ENCODE measurements around the gene OPCML. TPM values are rescaled to one million over a fixed set of nuclear protein-coding genes. Genes with fewer than 3 reads are reported as not detected.
A peak's percentile ranks its signal among the peaks of the same experiment; 100 is the strongest.

The OPCML gene
- total RNA-seq, 1 experiment from 2014 or later: 0.94 TPM

DNA sequence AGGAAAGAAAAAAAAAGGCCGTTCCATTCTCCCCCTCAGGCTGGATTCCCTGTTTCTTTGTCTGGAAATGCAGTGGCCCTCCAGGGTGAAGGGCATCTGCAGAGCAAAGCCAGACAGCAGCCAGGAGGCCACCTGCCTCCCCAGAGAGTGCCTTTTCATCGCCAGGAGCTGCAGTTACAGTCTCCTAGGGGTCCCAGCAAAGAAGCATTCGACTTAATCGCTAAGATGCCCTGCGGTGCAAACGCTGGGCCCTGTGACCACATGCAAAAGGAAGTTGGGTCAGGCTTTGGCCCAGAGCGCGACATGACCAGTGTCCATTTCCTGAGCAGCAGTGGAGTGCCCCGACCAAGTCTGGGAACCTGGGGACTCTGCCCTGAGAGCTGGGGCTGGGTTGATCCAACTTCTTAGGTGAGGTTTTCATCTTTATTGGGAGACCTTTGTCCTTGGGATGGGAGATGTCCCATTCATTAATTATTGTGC lies 304.6 kb downstream of the OPCML start:
- TF ChIP-seq, protein P1, sequence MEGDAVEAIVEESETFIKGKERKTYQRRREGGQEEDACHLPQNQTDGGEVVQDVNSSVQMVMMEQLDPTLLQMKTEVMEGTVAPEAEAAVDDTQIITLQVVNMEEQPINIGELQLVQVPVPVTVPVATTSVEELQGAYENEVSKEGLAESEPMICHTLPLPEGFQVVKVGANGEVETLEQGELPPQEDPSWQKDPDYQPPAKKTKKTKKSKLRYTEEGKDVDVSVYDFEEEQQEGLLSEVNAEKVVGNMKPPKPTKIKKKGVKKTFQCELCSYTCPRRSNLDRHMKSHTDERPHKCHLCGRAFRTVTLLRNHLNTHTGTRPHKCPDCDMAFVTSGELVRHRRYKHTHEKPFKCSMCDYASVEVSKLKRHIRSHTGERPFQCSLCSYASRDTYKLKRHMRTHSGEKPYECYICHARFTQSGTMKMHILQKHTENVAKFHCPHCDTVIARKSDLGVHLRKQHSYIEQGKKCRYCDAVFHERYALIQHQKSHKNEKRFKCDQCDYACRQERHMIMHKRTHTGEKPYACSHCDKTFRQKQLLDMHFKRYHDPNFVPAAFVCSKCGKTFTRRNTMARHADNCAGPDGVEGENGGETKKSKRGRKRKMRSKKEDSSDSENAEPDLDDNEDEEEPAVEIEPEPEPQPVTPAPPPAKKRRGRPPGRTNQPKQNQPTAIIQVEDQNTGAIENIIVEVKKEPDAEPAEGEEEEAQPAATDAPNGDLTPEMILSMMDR (conservative IDR thresholded peaks at IDR 0.05): no peak
- H2BK15ac ChIP-seq (ENCODE audit: low read depth, low read length): no peak overlapping the region
- DNase-seq: peak; percentile 36
- no peak overlapping the region for H3K27ac ChIP-seq (ENCODE audit: insufficient read length, low read depth, low read length)
- H3K18ac ChIP-seq (ENCODE audit: insufficient read length, low read depth, low read length): no peak overlapping the region
- H3K4me2 ChIP-seq (ENCODE audit: insufficient read depth, insufficient read length, low read length): no peak overlapping the region
- peaks cover 54% of the 10 kb centered on the region for H3K27me3 Mint-ChIP-seq (ENCODE audit: low read depth)
- no peak overlapping the region for H3T11ph ChIP-seq (ENCODE audit: low read length)
- no peak overlapping the region; a peak in 1 of 7 replicates for H3K27ac Mint-ChIP-seq
- no peak overlapping the region for H2BK12ac ChIP-seq (ENCODE audit: insufficient read length, low read depth, low read length)
- H3K4me1 Mint-ChIP-seq: peaks cover 32 to 49% of the 10 kb centered on the region in 2 experiments
- H3K9me3 ChIP-seq (ENCODE audit: control insufficient read depth, low read depth, low read length): no peaks in the 10 kb centered on the region
- no peaks in the 10 kb centered on the region for H3K23me2 ChIP-seq (ENCODE audit: insufficient read length, low read depth, low read length, poor library complexity, severe bottlenecking)
- no peak overlapping the region for H2BK120ac ChIP-seq (ENCODE audit: low read depth, low read length, poor library complexity, severe bottlenecking)
- H3K14ac ChIP-seq (ENCODE audit: insufficient read depth, low read length): no peak overlapping the region
- H4K8ac ChIP-seq (replicated peaks; ENCODE audit: insufficient read length, low read depth, low read length): no peak overlapping the region
- H3K23ac ChIP-seq (ENCODE audit: insufficient read length, low read depth, low read length): no peak overlapping the region
- no peak overlapping the region for H3K4me3 Mint-ChIP-seq
- H2AK5ac ChIP-seq (ENCODE audit: insufficient read length, low read length): no peak overlapping the region
- H3K79me1 ChIP-seq (ENCODE audit: insufficient read depth, low read depth, low read length, poor library complexity, severe bottlenecking): no peaks in the 10 kb centered on the region
- no peak overlapping the region for H3K4ac ChIP-seq (ENCODE audit: low read depth, low read length)
- H3K27me3 ChIP-seq (ENCODE audit: insufficient read depth, low read length): no peaks in the 10 kb centered on the region
- no peak overlapping the region for H3K56ac ChIP-seq (ENCODE audit: insufficient read length, low read depth, low read length)
- peaks cover 4% of the 10 kb centered on the region; the same call in 1 of the 2 replicates for H3K4me1 ChIP-seq (ENCODE audit: insufficient read depth, low read length)
- H3K36me3 Mint-ChIP-seq (ENCODE audit: insufficient read depth in 1 of 3, low read depth in 3 of 3): no peaks in the 10 kb centered on the region
- no CpG with 5 or more reads among the region's 9 CpGs for WGBS (ENCODE audit: extremely low coverage, insufficient read length, low lambda C conversion rate)
- H4K20me1 ChIP-seq (ENCODE audit: control insufficient read depth, insufficient read depth, insufficient read length): no peaks in the 10 kb centered on the region
- no peak overlapping the region for H3K9ac ChIP-seq (ENCODE audit: extremely low read depth, insufficient read length, low read length)
- H4K91ac ChIP-seq (ENCODE audit: insufficient read length, low read depth, low read length): no peak overlapping the region
- no peaks in the 10 kb centered on the region for H3K79me2 ChIP-seq (ENCODE audit: insufficient read depth, low read length)
- no peaks in the 10 kb centered on the region; a peak in 1 of 5 replicates for H3K9me3 Mint-ChIP-seq
- no peak overlapping the region for H2BK20ac ChIP-seq (ENCODE audit: low read depth, low read length, poor library complexity, severe bottlenecking)
- H2BK5ac ChIP-seq (ENCODE audit: insufficient read length, low read length): no peak overlapping the region
- H4K5ac ChIP-seq (ENCODE audit: insufficient read length, low read depth, low read length): no peak overlapping the region
- no peak overlapping the region for H2AFZ ChIP-seq (ENCODE audit: low read length)

All from H9 (cell line).